RWPE1 (cell line): ENCODE measurements around the gene ENPP6.
"Not testable (repeated sequence)": the region's sequence is repeated elsewhere in the genome, so short reads cannot be mapped to it uniquely, and the experiment has no call there.

Experiments
- CTCF ChIA-PET: fragments of 350-600 bp; sonication (Branson Sonifier 250); formaldehyde crosslinking; extraction: SDS; loops from one replicate; lab custom pipeline; 2021; lab: Yijun Ruan, JAX
- POLR2A ChIA-PET: fragments of 400-600 bp; formaldehyde crosslinking; extraction: SDS; loops from one replicate; lab custom pipeline; 2020; ENCODE audit warnings: antibody characterized with exemption; ENCODE audit not compliant: low non-redundant PET; lab: Yijun Ruan, JAX
- DNase-seq: peaks from one replicate; pipeline ENCODE4 v3.0.0; 2012; ENCODE audit warnings: low spot score
- H3K27ac ChIP-seq: fragments of 450-650 bp; 2 replicates; pipeline ENCODE4 v1.5.1; 2017
- CTCF ChIP-seq: fragments of 450-650 bp; conservative IDR thresholded peaks from 2 replicates; pipeline ENCODE4 v1.5.1; 2017; ENCODE audit warnings: low read depth, mild to moderate bottlenecking

ENPP6 gene

GRCh38 chr4:184231573-184231972 is 13.9 kb upstream of the ENPP6 start:
- H3K27ac ChIP-seq: no peak overlapping the region
- no peak for TF ChIP-seq CTCF
- POLR2A ChIA-PET: no interaction called here
- CTCF ChIA-PET: no interaction called here
- no peak for DNase-seq

DNA sequence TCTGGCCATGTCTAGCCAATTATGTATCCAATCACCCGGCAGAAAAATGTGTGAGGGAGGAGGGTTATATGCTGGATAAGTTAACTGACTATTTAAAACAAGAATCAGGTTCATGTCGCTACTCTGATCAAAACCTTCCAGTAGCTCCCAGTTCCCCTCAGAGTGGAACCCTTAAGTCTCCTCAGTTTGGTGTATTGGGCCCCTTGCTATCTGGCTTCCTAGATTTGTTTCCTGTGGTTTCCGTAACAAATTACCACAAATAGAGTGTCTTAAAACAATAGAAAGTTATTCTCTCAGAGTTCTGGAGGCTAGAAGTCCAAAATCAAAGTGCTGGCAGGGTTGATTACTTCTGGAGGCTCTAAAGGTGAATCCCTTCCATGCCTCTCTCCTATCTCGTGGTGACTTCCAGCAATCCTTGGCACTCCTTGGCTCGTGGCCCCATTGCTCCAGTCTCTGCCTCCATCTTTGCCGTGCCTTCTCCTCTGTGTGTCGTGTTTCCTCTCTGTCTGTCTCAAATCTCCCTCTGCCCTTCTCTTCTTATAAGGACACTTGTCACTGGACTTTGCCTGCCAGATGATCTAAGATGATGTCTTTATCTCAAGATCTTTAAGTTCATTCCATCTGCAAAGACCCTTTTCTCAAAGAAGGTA is 10.5 kb upstream of the ENPP6 start:
- no peak for TF ChIP-seq CTCF
- ChIA-PET POLR2A (no interaction called here), CTCF (no interaction called here)
- no peak for DNase-seq
- H3K27ac ChIP-seq: no peak overlapping the region

GRCh38 chr4:184216515-184216914 is 1.2 kb downstream of the ENPP6 start:
- no peak for DNase-seq
- CTCF ChIA-PET: interaction anchor here (1.1 kb wide), 1 partner anchor 48 kb away, joined by 3 read pairs; no protein-coding TSS in a partner anchor
- no peak overlapping the region for H3K27ac ChIP-seq
- TF ChIP-seq CTCF: no peak
- POLR2A ChIA-PET: no interaction called here

- DNase-seq: no peak
- H3K27ac ChIP-seq: no peak overlapping the region
- CTCF ChIA-PET: interaction anchor here (0.5 to 1.1 kb wide), 3 partner anchors 10 to 48 kb away, joined by 3 to 4 read pairs (median 3); no protein-coding TSS in a partner anchor
- POLR2A ChIA-PET: no interaction called here
- no peak for TF ChIP-seq CTCF
Observed at GRCh38 chr4:184215709-184216328, 1.9 kb downstream of the ENPP6 start.

DNA sequence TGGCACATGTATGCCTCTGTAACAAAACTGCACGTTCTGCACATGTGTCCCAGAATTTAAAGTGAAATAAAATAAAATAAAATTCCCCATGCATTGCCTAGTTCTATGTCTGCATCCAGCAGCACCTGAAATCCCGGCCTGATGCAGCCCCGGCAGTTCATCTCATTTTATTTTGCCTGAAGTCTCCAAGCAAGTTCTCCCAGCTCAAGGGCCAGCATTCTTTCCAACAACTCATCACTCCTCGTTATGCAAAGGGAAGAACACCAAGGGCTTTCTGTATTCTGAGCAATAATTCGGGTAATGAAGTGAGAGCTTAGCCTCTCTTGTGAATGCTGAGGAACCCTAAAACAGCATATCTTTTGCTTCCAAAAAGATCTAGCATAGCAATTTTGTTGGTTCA is 2.7 kb downstream of the ENPP6 start:
- TF ChIP-seq CTCF: no peak

DNA sequence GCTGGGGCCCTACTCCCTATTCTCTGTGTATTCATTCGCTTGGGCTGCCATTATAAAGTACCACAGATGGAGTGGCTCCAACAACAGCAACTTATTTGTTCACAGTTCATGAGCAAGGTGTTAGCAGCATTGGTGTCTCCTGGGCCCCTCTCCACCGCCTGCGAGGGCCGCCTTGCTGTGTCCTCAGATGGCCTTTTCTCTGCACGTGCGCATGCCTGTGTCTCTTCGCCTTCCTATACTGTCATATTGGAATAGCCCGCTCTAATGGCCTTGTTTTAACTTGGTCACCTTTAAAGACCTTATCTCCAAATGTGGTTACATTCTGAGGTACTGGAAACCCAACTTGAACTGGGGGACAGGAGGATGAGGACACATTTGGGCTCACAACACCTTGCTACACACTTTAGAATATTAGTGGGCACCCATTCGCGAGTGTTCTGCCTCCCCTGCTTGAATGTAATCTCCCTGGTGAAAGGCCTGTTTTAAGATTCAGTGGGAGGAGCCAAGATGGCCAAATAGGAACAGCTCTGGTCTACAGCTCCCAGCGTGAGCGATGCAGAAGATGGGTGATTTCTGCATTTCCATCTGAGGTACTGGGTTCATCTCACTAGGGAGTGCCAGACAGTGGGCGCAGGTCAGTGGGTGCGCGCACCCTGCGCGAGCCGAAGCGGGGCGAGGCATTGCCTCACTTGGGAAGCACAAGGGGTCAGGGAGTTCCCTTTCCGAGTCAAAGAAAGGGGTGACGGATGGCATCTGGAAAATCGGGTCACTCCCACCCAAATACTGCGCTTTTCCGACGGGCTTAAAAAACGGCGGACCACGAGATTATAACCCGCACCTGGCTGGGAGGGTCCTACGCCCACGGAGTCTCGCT is 9.7 kb downstream of the ENPP6 start:
- H3K27ac ChIP-seq, DNase-seq, POLR2A ChIA-PET, CTCF ChIA-PET: not testable (repeated sequence)

More for the DNA sequence above, 2.7 kb downstream of the ENPP6 start:
- CTCF ChIA-PET: interaction anchor here (0.5 to 0.6 kb wide), 2 partner anchors 10 to 36 kb away, joined by 3 to 4 read pairs; no protein-coding TSS in a partner anchor
- H3K27ac ChIP-seq: no peak overlapping the region
- no peak for DNase-seq
- POLR2A ChIA-PET: no interaction called here
